Suprapubic skin (tissue), 4 donors: ENCODE results near the gene ZMYND15. TPM values are rescaled to one million over a fixed set of nuclear protein-coding genes. Genes with fewer than 3 reads are reported as not detected.

Source experiments
- DNase-seq, 2 donors: peaks; one replicate each; pipeline ENCODE4 v3.0.0-alpha.2; 2019; ENCODE audit warnings: low spot score in 2 of 2
- H3K27ac ChIP-seq: fragments of 200-600 bp; sonication (generic); one replicate; pipeline ENCODE4 v1.5.1; 2019
- H3K27me3 ChIP-seq: fragments of 200-600 bp; sonication (generic); one replicate; pipeline ENCODE4 v1.5.1; 2019
- H3K36me3 ChIP-seq: fragments of 200-600 bp; sonication (generic); one replicate; pipeline ENCODE4 v1.5.1; 2019
- H3K4me1 ChIP-seq: fragments of 200-600 bp; sonication (generic); one replicate; pipeline ENCODE4 v1.5.1; 2019
- H3K4me3 ChIP-seq: fragments of 200-600 bp; sonication (generic); one replicate; pipeline ENCODE4 v1.5.1; 2019; ENCODE audit warnings: mild to moderate bottlenecking
- H3K9me3 ChIP-seq: fragments of 200-600 bp; sonication (generic); one replicate; pipeline ENCODE4 v1.5.1; 2019
- CTCF ChIP-seq, 2 donors: fragments of 200-600 bp in 1 of 2; fragments of 450-650 bp in 1 of 2; sonication (generic) in 1 of 2; IDR thresholded peaks; one replicate each; pipeline ENCODE4 v1.5.1; 2016 to 2019; ENCODE audit warnings: antibody characterized with exemption in 2 of 2, mild to moderate bottlenecking in 1 of 2, moderate library complexity in 1 of 2
- EP300 ChIP-seq: sonication (generic); formaldehyde crosslinking; IDR thresholded peaks from one replicate; pipeline ENCODE4 v1.6.1; 2017; ENCODE audit warnings: antibody characterized with exemption
- POLR2A ChIP-seq, 2 donors: fragments of 450-650 bp; IDR thresholded peaks; one replicate each; pipeline ENCODE4 v1.6.1; 2017; ENCODE audit warnings: antibody characterized with exemption in 2 of 2, mild to moderate bottlenecking in 2 of 2, moderate library complexity in 2 of 2
- POLR2AphosphoS5 ChIP-seq, 3 donors: sonication (generic); formaldehyde crosslinking; IDR thresholded peaks; one replicate each; pipeline ENCODE4 v1.6.1; 2017; ENCODE audit warnings: antibody characterized with exemption in 3 of 3
- WGBS: methylation state at CpG from one replicate; pipeline ENCODE4 v1.1.5; 2018; 5-methylcytosine and 5-hydroxymethylcytosine counted together
- total RNA-seq, 4 donors: library from RNA; depleted of rRNA; stranded (reverse); fragments of >200 nt; gene quantifications; one replicate each; pipeline ENCODE4 v1.1.0, GENCODE V29; 2016

ZMYND15 gene
- total RNA-seq, 4 donors from 2014 or later: 0.40 to 2.8 (median 1.3) TPM

- Histone ChIP-seq H3K36me3 (peaks cover 34% of the 10 kb centered on the region), H3K9me3 (no peaks in the 10 kb centered on the region), H3K27me3 (no peaks in the 10 kb centered on the region), H3K27ac (no peak overlapping the region), H3K4me1 (no peaks in the 10 kb centered on the region), H3K4me3 (no peak overlapping the region)
- DNase-seq: no peak
- TF ChIP-seq POLR2A (IDR thresholded peaks at IDR 0.05): no peak
- no peak for TF ChIP-seq POLR2AphosphoS5 (IDR thresholded peaks at IDR 0.05)
- TF ChIP-seq EP300: no peak
- no peak for TF ChIP-seq CTCF (IDR thresholded peaks at IDR 0.05)
- WGBS: 78% methylated on average over 20 of the region's 20 CpGs
Measured at GRCh38 chr17:4721203-4722135, 18.2 kb upstream of the ZMYND15 start.

- no peaks in the 10 kb centered on the region for H3K9me3 ChIP-seq
- TF ChIP-seq POLR2A (IDR thresholded peaks at IDR 0.05): no peak
- no peak for TF ChIP-seq CTCF (IDR thresholded peaks at IDR 0.05)
- TF ChIP-seq POLR2AphosphoS5 (IDR thresholded peaks at IDR 0.05): no peak
- TF ChIP-seq EP300: no peak
- no peak for DNase-seq
- H3K27me3 ChIP-seq: no peaks in the 10 kb centered on the region
- 85% methylated on average over 16 of the region's 16 CpGs for WGBS
- H3K4me3 ChIP-seq: no peak overlapping the region
- peaks cover 21% of the 10 kb centered on the region for H3K36me3 ChIP-seq
- no peaks in the 10 kb centered on the region for H3K4me1 ChIP-seq
- no peak overlapping the region for H3K27ac ChIP-seq
Measured at GRCh38 chr17:4722678-4723240, 16.9 kb upstream of the ZMYND15 start.

GRCh38 chr17:4724650-4725049, 15.0 kb upstream of the ZMYND15 start:
- TF ChIP-seq CTCF (IDR thresholded peaks at IDR 0.05) (no peak), POLR2AphosphoS5 (IDR thresholded peaks at IDR 0.05) (no peak), POLR2A (IDR thresholded peaks at IDR 0.05) (no peak), EP300 (no peak)
- no peaks in the 10 kb centered on the region for H3K9me3 ChIP-seq
- no peak overlapping the region for H3K27ac ChIP-seq
- no peak overlapping the region for H3K4me3 ChIP-seq
- peaks cover 9% of the 10 kb centered on the region for H3K36me3 ChIP-seq
- H3K27me3 ChIP-seq: no peaks in the 10 kb centered on the region
- no peak for DNase-seq
- WGBS: 90% methylated on average over 5 of the region's 5 CpGs
- no peaks in the 10 kb centered on the region for H3K4me1 ChIP-seq

GRCh38 chr17:4725646-4726310, 13.9 kb upstream of the ZMYND15 start:
- H3K9me3 ChIP-seq: no peaks in the 10 kb centered on the region
- peaks cover 2% of the 10 kb centered on the region for H3K36me3 ChIP-seq
- 82% methylated on average over 9 of the region's 9 CpGs for WGBS
- H3K27me3 ChIP-seq: no peaks in the 10 kb centered on the region
- H3K4me3 ChIP-seq: no peak overlapping the region
- no peak for DNase-seq
- peaks cover 5% of the 10 kb centered on the region for H3K4me1 ChIP-seq
- no peak for TF ChIP-seq POLR2A (IDR thresholded peaks at IDR 0.05)
- TF ChIP-seq CTCF (IDR thresholded peaks at IDR 0.05): no peak
- no peak overlapping the region for H3K27ac ChIP-seq

GRCh38 chr17:4728124-4728523, 11.5 kb upstream of the ZMYND15 start:
- no peak for DNase-seq
- no peaks in the 10 kb centered on the region for H3K9me3 ChIP-seq
- 43% methylated on average over 3 of the region's 3 CpGs for WGBS
- no peak overlapping the region for H3K4me3 ChIP-seq
- TF ChIP-seq EP300 (no peak), CTCF (IDR thresholded peaks at IDR 0.05) (no peak), POLR2A (IDR thresholded peaks at IDR 0.05) (no peak), POLR2AphosphoS5 (IDR thresholded peaks at IDR 0.05) (no peak)
- H3K4me1 ChIP-seq: peaks cover 20% of the 10 kb centered on the region
- H3K36me3 ChIP-seq: peaks cover 4% of the 10 kb centered on the region
- no peaks in the 10 kb centered on the region for H3K27me3 ChIP-seq
- no peak overlapping the region for H3K27ac ChIP-seq
